Body of pancreas (tissue), 4 donors: ENCODE results near the gene SLC25A13. TPM values are rescaled to one million over a fixed set of nuclear protein-coding genes. Genes with fewer than 3 reads are reported as not detected.

ENCODE experiments used
- ATAC-seq: fragments of 150-250 bp; one replicate; pipeline ENCODE4 v1.9.1; 2016
- DNase-seq, 4 donors: peaks; one replicate each; pipeline ENCODE4 v3.0.0-alpha.2; 2019
- H3K27ac ChIP-seq, 4 donors: fragments of 200-600 bp; sonication (generic); 1 replicate in 3 of 4; 2 replicates in 1 of 4; pipeline versions ENCODE4 v1.5.1 to v1.6.1; 2016 to 2019; ENCODE audit warnings: mild to moderate bottlenecking in 1 of 4, mixed read lengths in 1 of 4, moderate library complexity in 1 of 4
- H3K27me3 ChIP-seq, 2 donors: fragments of 200-600 bp; sonication (generic); one replicate each; pipeline ENCODE4 v1.6.0; 2016; ENCODE audit warnings: mild to moderate bottlenecking in 1 of 2
- H3K36me3 ChIP-seq, 2 donors: fragments of 200-600 bp; sonication (generic); replicated peaks in 1 of 2; 2 replicates each; pipeline ENCODE4 v1.5.1; 2016; ENCODE audit warnings: low read depth in 2 of 2; ENCODE audit not compliant: insufficient read depth in 1 of 2
- H3K4me1 ChIP-seq: fragments of 200-600 bp; sonication (generic); one replicate; pipeline ENCODE4 v1.6.0; 2016
- H3K4me3 ChIP-seq, 2 donors: fragments of 200-600 bp; sonication (generic); 1 replicate in 1 of 2; 2 replicates in 1 of 2; pipeline ENCODE4 v1.5.1; 2016 to 2019
- H3K9me3 ChIP-seq, 3 donors: fragments of 200-600 bp; sonication (generic); 1 replicate in 2 of 3; 2 replicates in 1 of 3; pipeline ENCODE4 v1.5.1; 2016
- CTCF ChIP-seq, 7 experiments: fragments of 450-650 bp in 4 of 7; fragments of 200-600 bp in 3 of 7; sonication (generic) in 3 of 7; IDR thresholded peaks; one replicate each; pipeline ENCODE4 v1.5.1; 2016 to 2019; ENCODE audit warnings: antibody characterized with exemption in 7 of 7
- POLR2A ChIP-seq, 3 donors: fragments of 450-650 bp; IDR thresholded peaks; one replicate each; pipeline ENCODE4 v1.6.1; 2016; ENCODE audit warnings: antibody characterized with exemption in 3 of 3, mild to moderate bottlenecking in 2 of 3
- WGBS, 2 donors: methylation state at CpG; one replicate each; pipeline ENCODE4 v1.1.5; 2017; 5-methylcytosine and 5-hydroxymethylcytosine counted together
- intact Hi-C: fragments of 100-400 bp; cut with DNase I; formaldehyde crosslinking; loops from one replicate; pipeline ENCODE4 v1.15.1; 2023
- total RNA-seq, 2 donors: library from RNA; depleted of rRNA; stranded (reverse); fragments of >200 nt; gene quantifications; one replicate each; pipeline ENCODE4 v1.1.0, GENCODE V29; 2016

The SLC25A13 gene
- total RNA-seq, 2 donors from 2014 or later: 9.6 to 20.1 TPM

DNA sequence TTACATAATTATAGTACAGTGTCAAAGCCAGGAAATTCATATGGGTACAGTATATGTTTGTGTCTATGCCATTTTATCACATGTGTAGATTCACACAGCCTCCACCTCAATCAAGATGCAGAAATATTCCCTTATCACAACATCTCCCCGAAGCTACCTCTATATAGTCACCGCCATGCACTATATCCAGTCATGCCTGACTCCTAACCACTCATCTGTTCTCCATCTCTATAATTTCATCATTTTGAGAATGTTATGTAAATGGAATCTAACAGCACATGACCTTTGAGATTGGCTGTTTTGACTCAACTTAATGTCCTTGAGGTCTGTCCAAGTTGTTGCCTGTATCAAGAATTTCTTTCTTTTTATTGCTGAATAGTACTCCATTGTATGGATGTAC is 22.3 kb upstream of the SLC25A13 start:
- Histone ChIP-seq H3K9me3 (no peaks in the 10 kb centered on the region), H3K4me3 (no peak overlapping the region), H3K36me3 (no peaks in the 10 kb centered on the region), H3K27me3 (no peaks in the 10 kb centered on the region), H3K27ac (no peak overlapping the region), H3K4me1 (no peaks in the 10 kb centered on the region)
- ATAC-seq (no peak), DNase-seq (no peak)
- intact Hi-C loops: no loop called here
- WGBS, 2 donors: 88 to 91% methylated on average over 2 of the region's 2 CpGs
- TF ChIP-seq CTCF (IDR thresholded peaks at IDR 0.05): no peak

DNA sequence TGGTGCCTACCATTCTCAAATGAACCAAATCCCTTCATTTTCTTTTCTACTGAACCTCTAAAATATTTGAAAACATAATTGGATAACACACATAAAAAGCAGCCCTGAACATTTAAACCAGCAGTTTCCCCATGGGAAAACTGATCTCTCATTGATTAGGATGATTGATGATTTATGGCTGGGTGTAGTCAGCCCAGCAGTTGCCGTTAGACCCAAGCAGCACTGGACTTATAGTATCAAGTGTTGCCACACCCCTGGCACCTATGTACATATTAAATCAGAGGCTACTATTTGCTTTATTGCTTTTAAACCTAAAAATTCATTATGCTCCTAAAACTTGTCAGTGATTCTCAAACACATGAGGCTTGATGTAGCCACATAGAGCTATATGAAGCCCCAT is 20.2 kb upstream of the SLC25A13 start:
- H3K4me1 ChIP-seq: no peaks in the 10 kb centered on the region
- TF ChIP-seq POLR2A (IDR thresholded peaks at IDR 0.05) (no peak), CTCF (IDR thresholded peaks at IDR 0.05) (no peak)
- intact Hi-C loops: no loop called here
- 15 to 16% methylated on average over 1 of the region's 1 CpG for WGBS, 2 donors
- H3K27ac ChIP-seq: no peak overlapping the region
- no peaks in the 10 kb centered on the region for H3K36me3 ChIP-seq
- ATAC-seq (no peak), DNase-seq (no peak)
- H3K4me3 ChIP-seq: no peak overlapping the region
- no peaks in the 10 kb centered on the region for H3K27me3 ChIP-seq
- no peaks in the 10 kb centered on the region for H3K9me3 ChIP-seq

GRCh38 chr7:96337519-96337918 is 15.6 kb upstream of the SLC25A13 start:
- H3K27me3 ChIP-seq: no peaks in the 10 kb centered on the region
- ATAC-seq (no peak), DNase-seq (no peak)
- intact Hi-C loops: no loop called here
- no peaks in the 10 kb centered on the region for H3K4me1 ChIP-seq
- no peaks in the 10 kb centered on the region for H3K36me3 ChIP-seq
- no peak overlapping the region for H3K27ac ChIP-seq
- no peak for TF ChIP-seq POLR2A (IDR thresholded peaks at IDR 0.05)
- no peak for TF ChIP-seq CTCF (IDR thresholded peaks at IDR 0.05)
- no peaks in the 10 kb centered on the region for H3K9me3 ChIP-seq
- no peak overlapping the region for H3K4me3 ChIP-seq

DNA sequence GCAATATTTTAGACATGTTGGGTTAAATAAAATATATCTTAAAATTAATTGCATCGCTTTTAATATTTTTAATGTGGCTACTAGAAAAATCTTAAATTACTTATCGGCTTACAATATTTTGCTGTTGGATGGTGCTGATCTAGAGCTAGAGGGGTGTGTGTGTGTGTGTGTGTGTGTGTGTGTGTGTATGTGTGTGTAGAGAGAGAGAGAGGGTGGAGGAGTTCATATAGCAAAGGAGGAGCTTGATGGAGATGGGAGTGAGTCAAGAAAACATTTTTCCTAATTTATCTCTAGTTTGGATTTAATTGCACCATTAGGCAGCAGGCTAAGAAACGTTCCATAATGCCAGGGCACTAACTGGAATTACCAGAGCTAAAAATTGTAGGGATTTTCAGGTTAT is 10.4 kb upstream of the SLC25A13 start:
- Histone ChIP-seq H3K9me3 (no peaks in the 10 kb centered on the region), H3K4me3 (no peak overlapping the region), H3K36me3 (no peaks in the 10 kb centered on the region), H3K27me3 (no peaks in the 10 kb centered on the region), H3K27ac (no peak overlapping the region), H3K4me1 (peaks cover 9% of the 10 kb centered on the region)
- no peak for TF ChIP-seq CTCF (IDR thresholded peaks at IDR 0.05)
- no peak for TF ChIP-seq POLR2A (IDR thresholded peaks at IDR 0.05)
- intact Hi-C loops: no loop called here
- no peak for ATAC-seq
- DNase-seq: no peak
- WGBS, 2 donors: 71 to 72% methylated on average over 3 of the region's 3 CpGs

- H3K27ac ChIP-seq: no peak overlapping the region
These were observed 9.9 kb upstream of the SLC25A13 start for GRCh38 chr7:96331775-96332174.

More at GRCh38 chr7:96331775-96332174, 9.9 kb upstream of the SLC25A13 start:
- Histone ChIP-seq H3K9me3 (no peaks in the 10 kb centered on the region), H3K4me3 (no peak overlapping the region), H3K27me3 (no peaks in the 10 kb centered on the region), H3K36me3 (no peaks in the 10 kb centered on the region), H3K4me1 (peaks cover 12% of the 10 kb centered on the region)
- WGBS, 2 donors: 80 to 85% methylated on average over 3 of the region's 3 CpGs
- intact Hi-C loops: no loop called here
- no peak for DNase-seq
- no peak for ATAC-seq
- TF ChIP-seq POLR2A (IDR thresholded peaks at IDR 0.05): no peak
- no peak for TF ChIP-seq CTCF (IDR thresholded peaks at IDR 0.05)
